ENCODE results near the gene NUDT21. TPM values are rescaled to one million over a fixed set of nuclear protein-coding genes. Genes with fewer than 3 reads are reported as not detected.

NUDT21 gene
- total RNA-seq, 1 donor from 2014 or later = 135 TPM

GRCh38 chr16:56438038-56438437, 13.1 kb downstream of the NUDT21 start:
- Mint-ChIP-seq H3K27me3 (ENCODE audit: unreplicated experiment) (no peaks in the 10 kb centered on the region), H3K4me1 (ENCODE audit: low read depth, unreplicated experiment) (no peaks in the 10 kb centered on the region), H3K9me3 (ENCODE audit: unreplicated experiment) (peaks cover 1% of the 10 kb centered on the region), H3K27ac (ENCODE audit: unreplicated experiment) (no peak overlapping the region), H3K4me3 (ENCODE audit: unreplicated experiment) (no peak overlapping the region), H3K36me3 (ENCODE audit: unreplicated experiment) (no peaks in the 10 kb centered on the region)
- DNase-seq = no peak
- no peak for TF ChIP-seq CTCF (IDR thresholded peaks at IDR 0.05; ENCODE audit: partially characterized antibody, unreplicated experiment)

GRCh38 chr16:56436258-56436657, 14.9 kb downstream of the NUDT21 start:
- H3K36me3 Mint-ChIP-seq (ENCODE audit: unreplicated experiment) = no peaks in the 10 kb centered on the region
- no peak for TF ChIP-seq CTCF (IDR thresholded peaks at IDR 0.05; ENCODE audit: partially characterized antibody, unreplicated experiment)
- H3K4me1 Mint-ChIP-seq (ENCODE audit: low read depth, unreplicated experiment) = no peaks in the 10 kb centered on the region
- no peaks in the 10 kb centered on the region for H3K27me3 Mint-ChIP-seq (ENCODE audit: unreplicated experiment)
- H3K9me3 Mint-ChIP-seq (ENCODE audit: unreplicated experiment) = no peaks in the 10 kb centered on the region
- no peak overlapping the region for H3K27ac Mint-ChIP-seq (ENCODE audit: unreplicated experiment)
- H3K4me3 Mint-ChIP-seq (ENCODE audit: unreplicated experiment) = no peak overlapping the region
- no peak for DNase-seq

GRCh38 chr16:56428091-56428490, 23.0 kb downstream of the NUDT21 start:
- Mint-ChIP-seq H3K27me3 (ENCODE audit: unreplicated experiment) (peaks cover 2% of the 10 kb centered on the region), H3K4me1 (ENCODE audit: low read depth, unreplicated experiment) (peaks cover 21% of the 10 kb centered on the region), H3K36me3 (ENCODE audit: unreplicated experiment) (no peaks in the 10 kb centered on the region), H3K27ac (ENCODE audit: unreplicated experiment) (peak overlapping the region; percentile 53), H3K4me3 (ENCODE audit: unreplicated experiment) (peak overlapping the region; percentile 37), H3K9me3 (ENCODE audit: unreplicated experiment) (peaks cover 4% of the 10 kb centered on the region)
- DNase-seq = no peak
- no peak for TF ChIP-seq CTCF (IDR thresholded peaks at IDR 0.05; ENCODE audit: partially characterized antibody, unreplicated experiment)

- Mint-ChIP-seq H3K9me3 (ENCODE audit: unreplicated experiment) (peaks cover 4% of the 10 kb centered on the region), H3K27ac (ENCODE audit: unreplicated experiment) (peak overlapping the region; percentile 18), H3K36me3 (ENCODE audit: unreplicated experiment) (no peaks in the 10 kb centered on the region), H3K4me3 (ENCODE audit: unreplicated experiment) (no peak overlapping the region), H3K27me3 (ENCODE audit: unreplicated experiment) (peaks cover 2% of the 10 kb centered on the region), H3K4me1 (ENCODE audit: low read depth, unreplicated experiment) (peaks cover 23% of the 10 kb centered on the region)
- no peak for TF ChIP-seq CTCF (IDR thresholded peaks at IDR 0.05; ENCODE audit: partially characterized antibody, unreplicated experiment)
- no peak for DNase-seq
Observed at GRCh38 chr16:56426585-56426984, 24.5 kb downstream of the NUDT21 start.

GRCh38 chr16:56425439-56425832, 25.7 kb downstream of the NUDT21 start, which contains the start of gene AMFR:
Gene AMFR, minus strand, starts transcription at chr16:56425545. Its CDS starts 218 bp downstream, at chr16:56425327.
- Mint-ChIP-seq H3K27ac (ENCODE audit: unreplicated experiment) (peak within 1 kb of the TSS; percentile 76), H3K27me3 (ENCODE audit: unreplicated experiment) (peaks cover 2% of the 10 kb centered on the region), H3K4me3 (ENCODE audit: unreplicated experiment) (peak within 1 kb of the TSS; percentile 98), H3K4me1 (ENCODE audit: low read depth, unreplicated experiment) (peaks cover 23% of the 10 kb centered on the region), H3K36me3 (ENCODE audit: unreplicated experiment) (no peaks in the 10 kb centered on the region), H3K9me3 (ENCODE audit: unreplicated experiment) (peaks cover 4% of the 10 kb centered on the region)
- peak; percentile 77 for DNase-seq
- peak; percentile 31 for TF ChIP-seq CTCF (IDR thresholded peaks at IDR 0.05; ENCODE audit: partially characterized antibody, unreplicated experiment)
